ENCODE results near the gene INPP5J. TPM values are rescaled to one million over a fixed set of nuclear protein-coding genes. Genes with fewer than 3 reads are reported as not detected.

Gene INPP5J
- total and polyA plus RNA-seq, 2 of the 13 experiments (the other 11 are each of a cell fraction or from before 2014, with no cell fraction given) = 0.24 to 1.1 TPM

DNA sequence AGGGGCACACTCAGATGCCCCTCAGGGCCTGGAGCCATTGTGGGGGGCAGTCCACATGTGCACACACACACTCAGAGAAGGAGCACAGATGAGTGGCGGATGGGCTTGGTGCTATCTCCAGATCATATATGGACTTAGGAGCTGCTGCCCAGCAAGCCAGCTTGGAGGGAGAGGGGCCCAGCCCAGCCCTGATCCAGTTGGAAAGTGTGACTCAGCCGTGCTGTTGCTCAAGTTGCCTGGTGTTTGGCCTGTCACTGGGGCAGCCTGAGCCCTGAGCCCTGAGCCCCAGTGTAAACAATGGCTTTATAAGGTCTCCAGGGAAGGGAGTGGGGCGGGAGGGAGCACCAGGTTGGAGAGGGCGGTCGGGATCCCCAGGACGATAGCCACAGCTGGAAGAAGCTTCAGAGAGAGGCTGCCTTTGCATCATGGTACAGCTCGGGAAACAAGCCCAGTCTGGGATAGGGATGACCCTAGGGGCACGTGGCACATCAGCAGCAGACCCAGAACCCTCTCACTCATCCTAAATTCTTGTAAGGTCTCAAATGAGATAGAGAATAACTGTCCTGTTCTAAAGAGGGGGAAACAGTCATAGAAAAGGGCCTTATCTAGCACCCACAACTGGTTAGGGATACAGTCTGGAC lies 20.2 kb upstream of the INPP5J start (continued):
- TF ChIP-seq, protein P1, sequence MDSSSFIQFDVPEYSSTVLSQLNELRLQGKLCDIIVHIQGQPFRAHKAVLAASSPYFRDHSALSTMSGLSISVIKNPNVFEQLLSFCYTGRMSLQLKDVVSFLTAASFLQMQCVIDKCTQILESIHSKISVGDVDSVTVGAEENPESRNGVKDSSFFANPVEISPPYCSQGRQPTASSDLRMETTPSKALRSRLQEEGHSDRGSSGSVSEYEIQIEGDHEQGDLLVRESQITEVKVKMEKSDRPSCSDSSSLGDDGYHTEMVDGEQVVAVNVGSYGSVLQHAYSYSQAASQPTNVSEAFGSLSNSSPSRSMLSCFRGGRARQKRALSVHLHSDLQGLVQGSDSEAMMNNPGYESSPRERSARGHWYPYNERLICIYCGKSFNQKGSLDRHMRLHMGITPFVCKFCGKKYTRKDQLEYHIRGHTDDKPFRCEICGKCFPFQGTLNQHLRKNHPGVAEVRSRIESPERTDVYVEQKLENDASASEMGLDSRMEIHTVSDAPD (CRISPR knock-in tag; IDR thresholded peaks at IDR 0.05) = no peak
- TF ChIP-seq ZNF652 (CRISPR knock-in tag; IDR thresholded peaks at IDR 0.05; ENCODE audit: borderline replicate concordance, low read depth) (no peak), THAP7 (CRISPR knock-in tag; IDR thresholded peaks at IDR 0.05) (no peak), ZNF263 (CRISPR knock-in tag; IDR thresholded peaks at IDR 0.05) (peak; percentile 69), ZNF746 (CRISPR knock-in tag; IDR thresholded peaks at IDR 0.05) (no peak; the same call in 1 of the 2 replicates), ZNF317 (CRISPR knock-in tag; IDR thresholded peaks at IDR 0.05) (no peak), FOXA3 (CRISPR knock-in tag; IDR thresholded peaks at IDR 0.05) (peak; percentile 84), HNRNPL (IDR thresholded peaks at IDR 0.05; ENCODE audit: low read depth, low read length) (no peak), E2F1 (CRISPR knock-in tag; IDR thresholded peaks at IDR 0.05) (no peak), HNRNPLL (IDR thresholded peaks at IDR 0.05; ENCODE audit: low read depth, low read length, poor library complexity, severe bottlenecking) (no peak), PHF20 (CRISPR knock-in tag; IDR thresholded peaks at IDR 0.05) (no peak), ATF2 (CRISPR knock-in tag; IDR thresholded peaks at IDR 0.05) (no peak), ZBTB38 (CRISPR knock-in tag; IDR thresholded peaks at IDR 0.05) (no peak; the same call in 1 of the 2 replicates), DNMT3B (CRISPR knock-in tag; conservative IDR thresholded peaks at IDR 0.05) (no peak), POLR2A (IDR thresholded peaks at IDR 0.05; ENCODE audit: insufficient read depth in 1 of 2, low read depth in 2 of 2, low read length in 2 of 2) (no peak), MIXL1 (CRISPR knock-in tag; IDR thresholded peaks at IDR 0.05) (no peak), ZBTB20 (CRISPR knock-in tag; IDR thresholded peaks at IDR 0.05; ENCODE audit: borderline replicate concordance, low read depth) (no peak), HNRNPK (IDR thresholded peaks at IDR 0.05; ENCODE audit: low read depth, low read length, poor library complexity, severe bottlenecking) (no peak), ZNF552 (CRISPR knock-in tag; IDR thresholded peaks at IDR 0.05; ENCODE audit: borderline replicate concordance) (no peak), MXI1 (IDR thresholded peaks at IDR 0.05; ENCODE audit: borderline replicate concordance, low read depth, low read length) (peak; percentile 52; the same call in 1 of the 3 replicates), BRCA1 (CRISPR knock-in tag; IDR thresholded peaks at IDR 0.05) (no peak)
- TF ChIP-seq, protein P2, sequence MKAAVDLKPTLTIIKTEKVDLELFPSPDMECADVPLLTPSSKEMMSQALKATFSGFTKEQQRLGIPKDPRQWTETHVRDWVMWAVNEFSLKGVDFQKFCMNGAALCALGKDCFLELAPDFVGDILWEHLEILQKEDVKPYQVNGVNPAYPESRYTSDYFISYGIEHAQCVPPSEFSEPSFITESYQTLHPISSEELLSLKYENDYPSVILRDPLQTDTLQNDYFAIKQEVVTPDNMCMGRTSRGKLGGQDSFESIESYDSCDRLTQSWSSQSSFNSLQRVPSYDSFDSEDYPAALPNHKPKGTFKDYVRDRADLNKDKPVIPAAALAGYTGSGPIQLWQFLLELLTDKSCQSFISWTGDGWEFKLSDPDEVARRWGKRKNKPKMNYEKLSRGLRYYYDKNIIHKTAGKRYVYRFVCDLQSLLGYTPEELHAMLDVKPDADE (CRISPR knock-in tag; IDR thresholded peaks at IDR 0.05) = no peak
- TF ChIP-seq, protein P3, sequence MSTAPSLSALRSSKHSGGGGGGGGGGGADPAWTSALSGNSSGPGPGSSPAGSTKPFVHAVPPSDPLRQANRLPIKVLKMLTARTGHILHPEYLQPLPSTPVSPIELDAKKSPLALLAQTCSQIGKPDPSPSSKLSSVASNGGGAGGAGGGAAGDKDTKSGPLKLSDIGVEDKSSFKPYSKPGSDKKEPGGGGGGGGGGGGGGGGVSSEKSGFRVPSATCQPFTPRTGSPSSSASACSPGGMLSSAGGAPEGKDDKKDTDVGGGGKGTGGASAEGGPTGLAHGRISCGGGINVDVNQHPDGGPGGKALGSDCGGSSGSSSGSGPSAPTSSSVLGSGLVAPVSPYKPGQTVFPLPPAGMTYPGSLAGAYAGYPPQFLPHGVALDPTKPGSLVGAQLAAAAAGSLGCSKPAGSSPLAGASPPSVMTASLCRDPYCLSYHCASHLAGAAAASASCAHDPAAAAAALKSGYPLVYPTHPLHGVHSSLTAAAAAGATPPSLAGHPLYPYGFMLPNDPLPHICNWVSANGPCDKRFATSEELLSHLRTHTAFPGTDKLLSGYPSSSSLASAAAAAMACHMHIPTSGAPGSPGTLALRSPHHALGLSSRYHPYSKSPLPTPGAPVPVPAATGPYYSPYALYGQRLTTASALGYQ (CRISPR knock-in tag; IDR thresholded peaks at IDR 0.05) = no peak
